ENCODE data around the gene NES. TPM values are rescaled to one million over a fixed set of nuclear protein-coding genes. Genes with fewer than 3 reads are reported as not detected.

The NES gene
- total and polyA plus RNA-seq, 4 donors: 0.15 to 3.1 (median 1.9) TPM

DNA sequence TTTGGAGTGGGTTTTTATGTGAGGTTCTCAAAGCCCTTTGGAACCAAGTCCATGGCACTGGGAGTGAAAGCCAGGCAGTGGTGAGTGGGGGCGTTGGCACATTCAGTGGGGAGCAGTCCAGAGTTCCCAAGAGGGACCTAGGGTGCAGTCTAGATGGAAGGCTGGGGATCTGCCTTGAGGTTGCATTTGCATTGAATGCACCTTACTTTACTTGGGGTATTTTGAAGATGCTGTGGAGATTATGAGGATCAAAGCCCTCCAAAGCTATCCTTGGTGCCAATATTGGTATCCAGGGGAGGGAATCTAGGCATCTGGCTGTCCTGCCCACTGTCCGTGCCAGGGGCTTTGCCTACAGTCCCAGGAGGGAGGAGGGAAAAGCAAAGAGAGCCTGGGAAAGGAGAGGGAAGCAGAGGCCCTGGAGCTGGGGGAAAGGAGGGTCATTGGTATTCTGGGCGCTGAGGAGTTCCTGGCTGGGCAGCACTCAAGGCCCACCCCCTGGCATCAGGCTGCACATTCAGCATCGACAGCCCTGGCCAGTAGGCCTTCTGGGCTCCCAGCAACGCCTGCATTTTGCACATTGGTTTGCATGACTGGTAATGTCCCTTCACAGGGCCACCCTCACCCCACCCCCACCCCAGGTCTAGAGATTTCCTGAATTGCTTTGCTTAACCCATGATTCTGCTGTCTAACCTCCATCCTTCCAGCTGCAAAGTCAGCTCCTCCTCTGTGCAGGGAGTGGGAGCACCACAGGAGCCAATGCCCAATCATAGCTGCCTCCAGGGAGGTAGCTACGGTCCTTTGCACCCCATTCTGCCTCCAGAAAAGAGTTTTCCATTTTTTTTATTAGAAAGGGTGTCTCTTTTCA is 36.1 kb downstream of the NES start:
- Histone ChIP-seq H3K4me3 (ENCODE audit: low read depth in 1 of 3, low read length in 3 of 3) (no peak overlapping the region), H3K9me3 (ENCODE audit: control insufficient read depth in 4 of 4, low read length in 3 of 4) (no peaks in the 10 kb centered on the region), H3K4me1 (ENCODE audit: control insufficient read depth in 4 of 4, insufficient read depth in 4 of 4, low read length in 3 of 4) (peaks cover 0 to 6% (median 0%) of the 10 kb centered on the region in 4 donors), H3K27me3 (ENCODE audit: control insufficient read depth in 4 of 4, insufficient read depth in 4 of 4, low read length in 3 of 4) (peaks cover 0 to 10% (median 7%) of the 10 kb centered on the region in 4 donors), H3K9ac (ENCODE audit: low read depth in 1 of 2, low read length in 2 of 2) (no peak overlapping the region), H3K36me3 (ENCODE audit: control insufficient read depth in 4 of 4, insufficient read depth in 3 of 4, low read depth in 1 of 4, low read length in 3 of 4) (no peaks in the 10 kb centered on the region), H3K27ac (ENCODE audit: low read depth in 1 of 2, low read length in 2 of 2) (no peak overlapping the region)
- no peak for TF ChIP-seq FOXA2 (IDR thresholded peaks at IDR 0.05)
- TF ChIP-seq YY1 (IDR thresholded peaks at IDR 0.05): no peak
- no peak for TF ChIP-seq TAF1 (conservative IDR thresholded peaks at IDR 0.05)
- no peak for TF ChIP-seq EGR1 (IDR thresholded peaks at IDR 0.05; ENCODE audit: low read depth in 2 of 2)
- TF ChIP-seq RAD21 (IDR thresholded peaks at IDR 0.05): no peak
- TF ChIP-seq HNF4A (conservative IDR thresholded peaks at IDR 0.05): no peak
- no peak for TF ChIP-seq RXRA (IDR thresholded peaks at IDR 0.05)
- TF ChIP-seq FOXA1 (IDR thresholded peaks at IDR 0.05): no peak
- no peak for TF ChIP-seq NR2F2 (IDR thresholded peaks at IDR 0.05)
- TF ChIP-seq ATF3 (IDR thresholded peaks at IDR 0.05): no peak
- TF ChIP-seq, protein P1, sequence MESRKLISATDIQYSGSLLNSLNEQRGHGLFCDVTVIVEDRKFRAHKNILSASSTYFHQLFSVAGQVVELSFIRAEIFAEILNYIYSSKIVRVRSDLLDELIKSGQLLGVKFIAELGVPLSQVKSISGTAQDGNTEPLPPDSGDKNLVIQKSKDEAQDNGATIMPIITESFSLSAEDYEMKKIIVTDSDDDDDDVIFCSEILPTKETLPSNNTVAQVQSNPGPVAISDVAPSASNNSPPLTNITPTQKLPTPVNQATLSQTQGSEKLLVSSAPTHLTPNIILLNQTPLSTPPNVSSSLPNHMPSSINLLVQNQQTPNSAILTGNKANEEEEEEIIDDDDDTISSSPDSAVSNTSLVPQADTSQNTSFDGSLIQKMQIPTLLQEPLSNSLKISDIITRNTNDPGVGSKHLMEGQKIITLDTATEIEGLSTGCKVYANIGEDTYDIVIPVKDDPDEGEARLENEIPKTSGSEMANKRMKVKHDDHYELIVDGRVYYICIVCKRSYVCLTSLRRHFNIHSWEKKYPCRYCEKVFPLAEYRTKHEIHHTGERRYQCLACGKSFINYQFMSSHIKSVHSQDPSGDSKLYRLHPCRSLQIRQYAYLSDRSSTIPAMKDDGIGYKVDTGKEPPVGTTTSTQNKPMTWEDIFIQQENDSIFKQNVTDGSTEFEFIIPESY (IDR thresholded peaks at IDR 0.05): no peak
- no peak for TF ChIP-seq JUND (IDR thresholded peaks at IDR 0.05)
- no peak for TF ChIP-seq HNF4G (IDR thresholded peaks at IDR 0.05)
- TF ChIP-seq, protein P2, sequence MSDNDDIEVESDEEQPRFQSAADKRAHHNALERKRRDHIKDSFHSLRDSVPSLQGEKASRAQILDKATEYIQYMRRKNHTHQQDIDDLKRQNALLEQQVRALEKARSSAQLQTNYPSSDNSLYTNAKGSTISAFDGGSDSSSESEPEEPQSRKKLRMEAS (IDR thresholded peaks at IDR 0.05): no peak
- no peak for TF ChIP-seq SP1 (IDR thresholded peaks at IDR 0.05)
- WGBS: 37% methylated on average over 6 of the region's 6 CpGs
- DNase-seq (ENCODE audit: low spot score): no peak

- Histone ChIP-seq H3K4me3 (ENCODE audit: low read depth in 1 of 3, low read length in 3 of 3) (no peak overlapping the region), H3K27ac (ENCODE audit: low read depth in 1 of 2, low read length in 2 of 2) (no peak overlapping the region), H3K27me3 (ENCODE audit: control insufficient read depth in 4 of 4, insufficient read depth in 4 of 4, low read length in 3 of 4) (peaks cover 0 to 8% (median 4%) of the 10 kb centered on the region in 4 donors), H3K9ac (ENCODE audit: low read depth in 1 of 2, low read length in 2 of 2) (no peak overlapping the region), H3K4me1 (ENCODE audit: control insufficient read depth in 4 of 4, insufficient read depth in 4 of 4, low read length in 3 of 4) (peaks cover 0 to 6% (median 0%) of the 10 kb centered on the region in 4 donors), H3K9me3 (ENCODE audit: control insufficient read depth in 4 of 4, low read length in 3 of 4) (no peaks in the 10 kb centered on the region), H3K36me3 (ENCODE audit: control insufficient read depth in 4 of 4, insufficient read depth in 3 of 4, low read depth in 1 of 4, low read length in 3 of 4) (no peaks in the 10 kb centered on the region)
- 37% methylated on average over 6 of the region's 6 CpGs for WGBS
- no peak for DNase-seq (ENCODE audit: low spot score)
- TF ChIP-seq HNF4G (IDR thresholded peaks at IDR 0.05) (no peak), YY1 (IDR thresholded peaks at IDR 0.05) (no peak), FOXA1 (IDR thresholded peaks at IDR 0.05) (no peak), RAD21 (IDR thresholded peaks at IDR 0.05) (no peak), EGR1 (IDR thresholded peaks at IDR 0.05; ENCODE audit: low read depth in 2 of 2) (no peak), JUND (IDR thresholded peaks at IDR 0.05) (no peak), RXRA (IDR thresholded peaks at IDR 0.05) (no peak)
- TF ChIP-seq, protein P3, sequence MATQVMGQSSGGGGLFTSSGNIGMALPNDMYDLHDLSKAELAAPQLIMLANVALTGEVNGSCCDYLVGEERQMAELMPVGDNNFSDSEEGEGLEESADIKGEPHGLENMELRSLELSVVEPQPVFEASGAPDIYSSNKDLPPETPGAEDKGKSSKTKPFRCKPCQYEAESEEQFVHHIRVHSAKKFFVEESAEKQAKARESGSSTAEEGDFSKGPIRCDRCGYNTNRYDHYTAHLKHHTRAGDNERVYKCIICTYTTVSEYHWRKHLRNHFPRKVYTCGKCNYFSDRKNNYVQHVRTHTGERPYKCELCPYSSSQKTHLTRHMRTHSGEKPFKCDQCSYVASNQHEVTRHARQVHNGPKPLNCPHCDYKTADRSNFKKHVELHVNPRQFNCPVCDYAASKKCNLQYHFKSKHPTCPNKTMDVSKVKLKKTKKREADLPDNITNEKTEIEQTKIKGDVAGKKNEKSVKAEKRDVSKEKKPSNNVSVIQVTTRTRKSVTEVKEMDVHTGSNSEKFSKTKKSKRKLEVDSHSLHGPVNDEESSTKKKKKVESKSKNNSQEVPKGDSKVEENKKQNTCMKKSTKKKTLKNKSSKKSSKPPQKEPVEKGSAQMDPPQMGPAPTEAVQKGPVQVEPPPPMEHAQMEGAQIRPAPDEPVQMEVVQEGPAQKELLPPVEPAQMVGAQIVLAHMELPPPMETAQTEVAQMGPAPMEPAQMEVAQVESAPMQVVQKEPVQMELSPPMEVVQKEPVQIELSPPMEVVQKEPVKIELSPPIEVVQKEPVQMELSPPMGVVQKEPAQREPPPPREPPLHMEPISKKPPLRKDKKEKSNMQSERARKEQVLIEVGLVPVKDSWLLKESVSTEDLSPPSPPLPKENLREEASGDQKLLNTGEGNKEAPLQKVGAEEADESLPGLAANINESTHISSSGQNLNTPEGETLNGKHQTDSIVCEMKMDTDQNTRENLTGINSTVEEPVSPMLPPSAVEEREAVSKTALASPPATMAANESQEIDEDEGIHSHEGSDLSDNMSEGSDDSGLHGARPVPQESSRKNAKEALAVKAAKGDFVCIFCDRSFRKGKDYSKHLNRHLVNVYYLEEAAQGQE (IDR thresholded peaks at IDR 0.05): no peak
These were observed 37.6 kb downstream of the NES start for GRCh38 chr1:156639601-156640101.
